Osteoblast (primary cell): Measurements from ENCODE around the gene ZBED4. TPM values are rescaled to one million over a fixed set of nuclear protein-coding genes. Genes with fewer than 3 reads are reported as not detected.

ENCODE experiments used
- DNase-seq: peaks from one replicate; pipeline ENCODE4 v3.0.0; 2011; ENCODE audit warnings: low spot score, mixed read lengths; ENCODE audit not compliant: insufficient read length; ENCODE audit errors: missing footprints
- H2AFZ ChIP-seq: 2 replicates; pipeline ENCODE4 v1.6.0; 2011; ENCODE audit warnings: mild to moderate bottlenecking, low read length
- H3K27ac ChIP-seq: 2 replicates; pipeline ENCODE4 v1.5.1; 2011; ENCODE audit warnings: mild to moderate bottlenecking, low read depth, low read length, moderate library complexity
- H3K27me3 ChIP-seq: 2 replicates; pipeline ENCODE4 v1.6.0; 2012; ENCODE audit warnings: mild to moderate bottlenecking, control low read depth, inconsistent platforms, low read length, moderate library complexity; ENCODE audit not compliant: insufficient read depth
- H3K36me3 ChIP-seq: 2 replicates; pipeline ENCODE4 v1.5.1; 2011; ENCODE audit warnings: mild to moderate bottlenecking, low read length, control low read depth, moderate library complexity; ENCODE audit not compliant: insufficient read depth
- H3K4me1 ChIP-seq: 2 replicates; pipeline ENCODE4 v1.5.1; 2011; ENCODE audit warnings: mild to moderate bottlenecking, low read length, control low read depth, moderate library complexity; ENCODE audit not compliant: insufficient read depth
- H3K4me2 ChIP-seq: 2 replicates; pipeline ENCODE4 v1.6.0; 2011; ENCODE audit warnings: mild to moderate bottlenecking, low read length; ENCODE audit not compliant: insufficient read depth
- H3K4me3 ChIP-seq: fragments of 200-600 bp; sonication (generic); 3 replicates; pipeline ENCODE4 v1.5.1; 2012; ENCODE audit warnings: mild to moderate bottlenecking, low read length, inconsistent platforms; ENCODE audit not compliant: insufficient read depth
- H3K79me2 ChIP-seq: 2 replicates; pipeline ENCODE4 v1.6.0; 2012; ENCODE audit warnings: mild to moderate bottlenecking, low read length, control low read depth, inconsistent platforms; ENCODE audit not compliant: insufficient read depth
- H3K9me3 ChIP-seq: 2 replicates; pipeline ENCODE4 v1.5.1; 2011; ENCODE audit warnings: low read depth, low read length, control low read depth
- H4K20me1 ChIP-seq: 2 replicates; pipeline ENCODE4 v1.6.0; 2012; ENCODE audit warnings: mild to moderate bottlenecking, low read length, control low read depth; ENCODE audit not compliant: insufficient read depth
- total RNA-seq: library from RNA; depleted of rRNA; stranded (reverse); fragments of >200 nt; gene quantifications from 2 replicates; pipeline ENCODE4 v1.2.3, GENCODE V29; 2012
- TF ChIP-seq, protein P1 (sequence below): IDR thresholded peaks from 2 replicates; pipeline ENCODE4 v1.5.1; 2011; ENCODE audit warnings: mild to moderate bottlenecking, low read depth, low read length, moderate library complexity; ENCODE audit errors: extremely low read depth

The ZBED4 gene
- total RNA-seq, 1 donor: 8.3 TPM

DNA sequence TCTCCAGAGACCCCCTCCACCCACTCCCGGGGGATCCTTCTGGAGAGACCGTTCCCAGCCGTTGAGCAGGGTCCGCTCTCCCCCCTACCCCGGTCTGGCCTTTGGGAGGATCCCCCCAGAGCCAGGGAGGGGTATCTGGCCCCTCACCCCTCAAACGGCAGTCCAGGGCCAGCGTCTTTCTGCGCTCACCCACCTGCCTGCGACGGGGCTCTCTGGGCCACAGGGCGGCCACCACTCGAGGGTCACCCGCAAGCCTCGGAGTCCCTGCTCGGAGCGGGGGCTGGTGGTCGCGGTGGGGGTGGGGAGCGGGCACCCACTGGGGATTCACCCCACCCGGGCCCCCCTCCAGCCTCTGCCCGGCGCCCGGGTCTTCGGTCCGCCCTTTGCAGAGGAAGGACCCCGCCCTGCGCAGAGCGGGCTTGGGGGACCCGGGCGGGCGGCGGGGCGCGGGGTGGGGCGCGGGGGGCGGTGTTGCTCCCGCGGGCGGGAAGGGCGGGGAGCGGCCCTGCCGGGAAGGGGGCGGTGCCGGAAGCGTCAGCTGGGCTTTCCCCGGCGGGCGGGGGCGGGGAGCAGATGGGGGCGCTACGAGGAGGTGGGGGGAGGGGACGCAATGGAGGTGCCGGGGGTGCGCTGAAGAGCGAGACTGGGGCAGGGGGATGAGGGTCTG lies 81.4 kb downstream of the ZBED4 start:
- H3K36me3 ChIP-seq: no peaks in the 10 kb centered on the region
- TF ChIP-seq, protein P1, sequence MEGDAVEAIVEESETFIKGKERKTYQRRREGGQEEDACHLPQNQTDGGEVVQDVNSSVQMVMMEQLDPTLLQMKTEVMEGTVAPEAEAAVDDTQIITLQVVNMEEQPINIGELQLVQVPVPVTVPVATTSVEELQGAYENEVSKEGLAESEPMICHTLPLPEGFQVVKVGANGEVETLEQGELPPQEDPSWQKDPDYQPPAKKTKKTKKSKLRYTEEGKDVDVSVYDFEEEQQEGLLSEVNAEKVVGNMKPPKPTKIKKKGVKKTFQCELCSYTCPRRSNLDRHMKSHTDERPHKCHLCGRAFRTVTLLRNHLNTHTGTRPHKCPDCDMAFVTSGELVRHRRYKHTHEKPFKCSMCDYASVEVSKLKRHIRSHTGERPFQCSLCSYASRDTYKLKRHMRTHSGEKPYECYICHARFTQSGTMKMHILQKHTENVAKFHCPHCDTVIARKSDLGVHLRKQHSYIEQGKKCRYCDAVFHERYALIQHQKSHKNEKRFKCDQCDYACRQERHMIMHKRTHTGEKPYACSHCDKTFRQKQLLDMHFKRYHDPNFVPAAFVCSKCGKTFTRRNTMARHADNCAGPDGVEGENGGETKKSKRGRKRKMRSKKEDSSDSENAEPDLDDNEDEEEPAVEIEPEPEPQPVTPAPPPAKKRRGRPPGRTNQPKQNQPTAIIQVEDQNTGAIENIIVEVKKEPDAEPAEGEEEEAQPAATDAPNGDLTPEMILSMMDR: no peak
- no peak overlapping the region for H3K4me2 ChIP-seq
- DNase-seq: peak; percentile 95
- no peaks in the 10 kb centered on the region for H3K79me2 ChIP-seq
- no peaks in the 10 kb centered on the region for H3K27me3 ChIP-seq
- peaks cover 3% of the 10 kb centered on the region for H3K4me1 ChIP-seq
- no peak overlapping the region for H2AFZ ChIP-seq
- no peak overlapping the region for H3K27ac ChIP-seq
- peaks cover 2% of the 10 kb centered on the region for H4K20me1 ChIP-seq
- peak overlapping the region; percentile 22 for H3K4me3 ChIP-seq
- no peaks in the 10 kb centered on the region for H3K9me3 ChIP-seq

DNA sequence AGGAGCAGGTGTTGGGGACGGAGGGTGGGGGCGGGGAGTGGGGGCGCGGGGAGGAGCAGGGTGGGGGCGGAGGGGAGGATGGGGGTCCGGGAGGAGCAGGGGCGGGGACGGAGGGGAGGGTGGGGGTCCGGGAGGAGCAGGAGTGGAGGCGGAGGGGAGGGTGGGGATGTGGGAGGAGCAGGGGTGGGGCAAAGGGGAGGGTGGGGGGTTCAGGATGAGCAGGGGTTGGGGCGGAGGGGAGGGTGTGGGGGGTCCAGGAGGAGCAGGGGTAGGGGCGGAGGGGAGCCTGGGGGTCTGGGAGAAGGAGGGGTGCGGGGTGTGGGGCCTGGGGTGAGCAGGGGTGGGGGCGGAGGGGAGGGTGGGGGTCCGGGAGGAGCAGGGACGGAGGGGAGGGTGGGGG lies 81.9 kb downstream of the ZBED4 start:
- H3K4me3 ChIP-seq: no peak overlapping the region
- H4K20me1 ChIP-seq: no peaks in the 10 kb centered on the region
- no peaks in the 10 kb centered on the region for H3K27me3 ChIP-seq
- no peak overlapping the region for H3K4me2 ChIP-seq
- no peak overlapping the region for H2AFZ ChIP-seq
- no peaks in the 10 kb centered on the region for H3K79me2 ChIP-seq
- TF ChIP-seq, protein P1: no peak
- H3K27ac ChIP-seq: no peak overlapping the region
- no peaks in the 10 kb centered on the region for H3K9me3 ChIP-seq
- no peak for DNase-seq
- peaks cover 3% of the 10 kb centered on the region for H3K4me1 ChIP-seq
- no peaks in the 10 kb centered on the region for H3K36me3 ChIP-seq

DNA sequence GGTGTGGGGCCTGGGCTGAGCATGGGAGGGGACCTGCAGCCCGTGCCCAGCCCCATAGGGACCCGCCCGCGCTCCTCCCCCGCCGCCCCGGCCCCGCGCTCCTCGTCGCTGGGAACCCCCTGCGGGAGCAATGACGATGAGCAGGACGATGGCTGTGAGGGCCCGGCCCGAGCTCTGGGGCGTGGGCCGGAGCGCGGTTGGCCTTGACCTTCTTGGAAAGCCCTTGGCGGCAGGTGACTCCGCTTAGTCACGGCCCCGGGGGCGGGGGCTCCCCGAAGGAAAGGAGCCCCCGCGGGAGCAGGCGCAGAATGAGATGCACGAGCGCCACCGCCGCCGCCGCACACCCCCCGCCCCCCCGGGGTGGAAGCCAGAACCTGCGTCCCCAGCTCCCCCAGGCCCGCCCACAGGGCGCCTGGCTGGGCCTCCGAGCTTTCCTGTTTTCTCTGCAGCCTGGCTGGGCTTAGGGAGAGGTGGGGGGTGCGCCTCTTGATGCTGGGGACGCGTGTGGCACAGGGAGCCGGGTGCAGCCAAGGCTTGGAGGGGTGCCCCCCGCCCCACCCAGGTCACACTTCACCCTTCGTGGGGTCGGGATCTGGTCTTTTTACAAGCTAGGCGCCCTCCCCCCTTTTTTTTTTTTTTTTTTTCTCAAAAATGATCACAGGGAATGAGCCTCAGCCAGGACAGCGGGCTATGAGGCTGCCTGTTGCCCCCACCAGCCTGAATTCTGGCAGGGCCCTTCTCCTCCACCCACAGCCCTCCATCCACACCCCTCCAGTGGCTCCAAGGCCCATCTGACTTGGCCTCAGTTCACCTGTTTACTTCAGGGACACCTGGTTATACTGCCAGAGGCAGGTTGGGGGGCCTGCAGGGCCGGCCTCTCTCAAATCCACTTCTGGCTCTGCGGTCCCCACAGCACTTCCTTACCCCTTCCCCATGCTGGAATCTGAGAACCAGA lies 82.7 kb downstream of the ZBED4 start:
- Histone ChIP-seq H3K4me2 (peak overlapping the region; percentile 36), H3K9me3 (no peaks in the 10 kb centered on the region), H3K27ac (no peak overlapping the region), H3K79me2 (no peaks in the 10 kb centered on the region), H3K36me3 (no peaks in the 10 kb centered on the region), H2AFZ (no peak overlapping the region), H4K20me1 (no peaks in the 10 kb centered on the region), H3K4me3 (peak overlapping the region; percentile 25), H3K4me1 (peaks cover 3% of the 10 kb centered on the region), H3K27me3 (no peaks in the 10 kb centered on the region)
- TF ChIP-seq, protein P1: no peak
- peak; percentile 97 for DNase-seq
